ENCODE measurements around the gene SLC22A12.

SLC22A12 gene

DNA sequence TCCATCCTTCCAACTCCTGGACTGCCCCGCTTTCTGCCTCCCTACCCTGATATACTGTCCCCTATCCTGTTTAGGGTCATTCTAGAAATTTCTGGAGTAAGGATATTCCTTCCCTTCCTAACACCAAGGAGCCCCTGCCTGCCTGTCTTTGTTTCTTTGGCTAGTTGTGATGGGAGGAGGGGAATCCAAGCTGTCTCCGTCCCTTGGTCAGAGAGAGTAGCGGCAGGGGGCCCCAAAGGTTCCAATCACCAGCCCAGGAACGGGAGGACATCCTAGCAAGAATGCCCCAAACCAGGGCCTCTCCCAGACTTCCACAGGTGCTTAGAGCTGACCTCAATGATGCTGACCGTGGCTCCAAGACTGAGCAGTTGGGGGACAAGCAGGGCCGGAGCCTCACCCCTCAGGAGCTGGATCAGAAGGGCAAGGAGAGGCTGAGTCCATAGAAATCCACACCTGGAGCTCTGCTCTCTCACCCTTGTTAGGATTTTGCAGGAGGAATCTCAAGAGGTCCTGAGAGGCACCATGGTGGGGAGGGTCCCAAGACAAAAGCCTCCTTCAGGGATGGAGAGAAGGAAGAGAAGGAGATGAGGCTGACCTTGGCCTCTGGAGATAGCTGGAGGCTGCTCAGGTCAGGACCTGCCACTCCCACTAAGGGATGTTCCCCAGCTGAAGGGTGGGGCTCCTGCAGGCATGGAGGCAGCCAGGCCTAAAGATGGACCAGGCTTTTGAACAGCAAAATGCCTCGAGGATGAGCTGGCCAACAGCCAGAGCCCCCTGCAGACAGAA, 13.6 kb downstream of the SLC22A12 start:
- no peak for DNase-seq (ENCODE audit: low read depth)
- no peak for TF ChIP-seq MYC (IDR thresholded peaks at IDR 0.05; ENCODE audit: low read depth, low read length)
- TF ChIP-seq, protein P1, sequence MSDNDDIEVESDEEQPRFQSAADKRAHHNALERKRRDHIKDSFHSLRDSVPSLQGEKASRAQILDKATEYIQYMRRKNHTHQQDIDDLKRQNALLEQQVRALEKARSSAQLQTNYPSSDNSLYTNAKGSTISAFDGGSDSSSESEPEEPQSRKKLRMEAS (IDR thresholded peaks at IDR 0.05; ENCODE audit: low read depth, low read length): no peak
- no peak for TF ChIP-seq CTCF (IDR thresholded peaks at IDR 0.05; ENCODE audit: low read depth, low read length)
- TF ChIP-seq POLR2A (IDR thresholded peaks at IDR 0.05; ENCODE audit: extremely low read depth, insufficient read length): no peak
- H3K4me3 ChIP-seq (ENCODE audit: low read depth, low read length): no peak overlapping the region

- TF ChIP-seq CTCF (IDR thresholded peaks at IDR 0.05; ENCODE audit: low read depth, low read length): no peak
- TF ChIP-seq, protein P1 (IDR thresholded peaks at IDR 0.05; ENCODE audit: low read depth, low read length): peak; percentile 18; the same call in 1 of the 2 replicates
- DNase-seq (ENCODE audit: low read depth): peak; percentile 63
- no peak overlapping the region for H3K4me3 ChIP-seq (ENCODE audit: low read depth, low read length)
These were observed 14.2 kb downstream of the SLC22A12 start for GRCh38 chr11:64605244-64605560.

GRCh38 chr11:64605656-64606585, 14.9 kb downstream of the SLC22A12 start:
- H3K4me3 ChIP-seq (ENCODE audit: low read depth, low read length): no peak overlapping the region
- no peak for DNase-seq (ENCODE audit: low read depth)
- TF ChIP-seq MYC (IDR thresholded peaks at IDR 0.05; ENCODE audit: low read depth, low read length) (no peak), CTCF (IDR thresholded peaks at IDR 0.05; ENCODE audit: low read depth, low read length) (no peak), POLR2A (IDR thresholded peaks at IDR 0.05; ENCODE audit: extremely low read depth, insufficient read length) (no peak)
- TF ChIP-seq, protein P1 (IDR thresholded peaks at IDR 0.05; ENCODE audit: low read depth, low read length): no peak

- DNase-seq (ENCODE audit: low read depth): no peak
- TF ChIP-seq MYC (IDR thresholded peaks at IDR 0.05; ENCODE audit: low read depth, low read length): no peak
- no peak for TF ChIP-seq CTCF (IDR thresholded peaks at IDR 0.05; ENCODE audit: low read depth, low read length)
- TF ChIP-seq POLR2A (IDR thresholded peaks at IDR 0.05; ENCODE audit: extremely low read depth, insufficient read length): no peak
- TF ChIP-seq, protein P1 (IDR thresholded peaks at IDR 0.05; ENCODE audit: low read depth, low read length): no peak
- H3K4me3 ChIP-seq (ENCODE audit: low read depth, low read length): no peak overlapping the region
These were observed 15.9 kb downstream of the SLC22A12 start for GRCh38 chr11:64606796-64607380.

DNA sequence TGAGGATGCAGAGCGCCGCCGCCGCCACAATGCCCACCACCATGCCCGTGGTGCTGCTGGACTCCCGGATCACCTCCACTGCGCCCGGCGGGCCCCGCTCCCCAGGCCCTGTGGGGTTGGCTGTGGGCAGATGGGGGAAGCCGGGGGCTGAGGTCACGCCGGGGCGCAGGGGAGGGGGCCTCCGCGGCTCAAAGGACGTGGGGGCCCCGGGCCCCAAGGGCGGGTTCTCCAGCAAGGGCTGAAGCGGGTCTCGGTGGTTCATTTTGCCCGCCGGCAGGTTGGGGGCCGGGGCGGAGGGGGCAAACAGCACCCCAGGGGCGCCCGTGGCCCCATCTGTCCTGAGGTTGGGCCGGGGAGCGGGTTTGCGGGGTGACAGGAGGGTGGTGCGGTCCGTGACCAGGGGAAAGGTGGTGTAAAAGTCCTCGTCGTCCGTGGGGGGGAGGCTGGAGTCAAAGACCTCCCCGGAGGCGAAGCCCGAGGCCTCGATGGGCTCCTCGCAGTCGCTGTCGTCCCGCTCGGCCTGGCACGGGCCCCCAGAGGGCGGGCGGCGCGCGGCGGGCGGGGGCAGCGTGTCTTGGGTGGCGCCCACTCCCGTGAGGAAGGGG, 16.5 kb downstream of the SLC22A12 start:
- no peak for TF ChIP-seq CTCF (IDR thresholded peaks at IDR 0.05; ENCODE audit: low read depth, low read length)
- no peak for TF ChIP-seq MYC (IDR thresholded peaks at IDR 0.05; ENCODE audit: low read depth, low read length)
- TF ChIP-seq, protein P1 (IDR thresholded peaks at IDR 0.05; ENCODE audit: low read depth, low read length): no peak
- no peak for TF ChIP-seq POLR2A (IDR thresholded peaks at IDR 0.05; ENCODE audit: extremely low read depth, insufficient read length)

More for the DNA sequence above, 16.5 kb downstream of the SLC22A12 start:
- no peak for DNase-seq (ENCODE audit: low read depth)
- no peak overlapping the region for H3K4me3 ChIP-seq (ENCODE audit: low read depth, low read length)

Measured in NB4 (cell line).